C4-2B (cell line): Measurements from ENCODE around the gene KRT4.

ENCODE experiments used
- CTCF ChIP-seq: fragments of 450-650 bp; conservative IDR thresholded peaks from 2 replicates; pipeline ENCODE4 v1.5.1; 2017; ENCODE audit warnings: mild to moderate bottlenecking
- ZFX ChIP-seq: fragments of 450-650 bp; IDR thresholded peaks from 2 replicates; pipeline ENCODE4 v1.6.1; 2017

GRCh38 chr12:52767020-52767379 lies 46.9 kb downstream of the KRT4 start:
- no peak for TF ChIP-seq CTCF
- TF ChIP-seq ZFX, result no peak
